AG09319 (cell line): ENCODE data around the gene ALX4.

Experiments
- DNase-seq: peaks from one replicate; pipeline ENCODE4 v3.0.0-alpha.2; 2010; ENCODE audit warnings: low read depth; ENCODE audit errors: extremely low read depth
- CTCF ChIP-seq: IDR thresholded peaks from 2 replicates; pipeline ENCODE4 v1.5.1; 2011; ENCODE audit warnings: low read depth, mild to moderate bottlenecking, inconsistent platforms, low read length, moderate library complexity

Gene ALX4

DNA sequence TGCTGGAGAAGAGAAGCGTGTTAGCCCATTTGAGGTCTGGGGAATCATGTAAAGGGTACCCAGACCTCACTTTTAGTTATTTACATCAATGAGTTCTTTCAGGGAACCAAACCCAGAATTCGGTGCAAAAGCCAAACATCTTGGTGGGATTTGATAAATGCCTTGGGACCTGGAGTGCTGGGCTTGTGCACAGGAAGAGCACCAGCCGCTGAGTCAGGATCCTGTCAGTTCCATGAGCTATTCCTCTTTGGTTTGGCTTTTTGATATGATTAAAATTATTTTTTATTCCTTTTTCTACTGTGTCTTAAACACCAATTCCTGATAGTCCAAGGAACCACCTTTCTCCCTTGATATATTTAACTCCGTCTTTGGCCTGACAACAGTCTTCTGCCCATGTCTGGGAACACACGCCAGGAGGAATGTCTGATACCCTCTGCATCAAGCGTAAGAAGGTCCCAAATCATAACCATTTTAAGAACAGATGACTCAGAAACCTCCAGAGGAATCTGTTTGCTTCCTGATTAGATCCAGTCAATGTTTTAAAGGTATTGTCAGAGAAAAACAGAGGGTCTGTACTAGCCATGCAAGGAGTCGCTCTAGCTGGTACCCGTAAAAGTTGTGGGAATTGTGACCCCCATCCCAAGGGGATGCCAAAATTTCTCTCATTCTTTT is 65.2 kb downstream of the ALX4 start:
- no peak for TF ChIP-seq CTCF
- no peak for DNase-seq

DNA sequence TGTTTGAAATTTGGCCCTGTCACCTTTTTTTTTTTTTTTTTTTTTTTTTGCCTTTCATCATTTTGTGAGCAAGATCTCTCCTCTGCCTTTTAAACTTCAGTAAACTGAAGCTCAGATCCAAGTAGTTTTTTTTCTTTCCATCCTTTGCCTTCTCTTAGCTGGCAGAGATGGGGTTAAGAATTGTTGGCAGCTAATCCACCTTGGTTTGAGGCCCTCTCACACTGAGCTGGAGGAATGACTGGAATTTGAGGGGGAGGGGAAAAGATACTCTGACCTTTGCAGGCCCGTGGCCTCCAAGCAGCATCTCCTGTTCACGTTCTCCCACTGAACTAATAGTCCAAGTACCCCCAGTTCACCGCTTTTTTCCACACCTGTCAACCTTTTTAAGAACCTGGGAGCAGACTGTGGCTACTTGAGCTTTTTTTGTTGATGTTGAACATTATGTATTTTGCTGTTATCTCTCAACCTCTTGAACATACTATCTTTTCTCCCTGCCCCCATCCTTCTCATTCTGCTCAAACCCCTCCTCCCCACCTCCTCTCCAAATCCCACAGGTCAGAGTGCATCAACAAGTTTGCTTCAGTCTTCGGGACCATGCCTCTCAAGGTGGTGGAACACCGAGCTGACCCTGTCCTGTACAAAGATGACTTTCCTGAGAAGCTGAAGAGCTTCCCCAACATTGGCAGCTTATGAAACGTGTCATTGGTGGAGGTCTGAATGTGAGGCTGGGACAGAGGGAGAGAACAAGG is 66.2 kb downstream of the ALX4 start:
- DNase-seq = no peak
- TF ChIP-seq CTCF = no peak

DNA sequence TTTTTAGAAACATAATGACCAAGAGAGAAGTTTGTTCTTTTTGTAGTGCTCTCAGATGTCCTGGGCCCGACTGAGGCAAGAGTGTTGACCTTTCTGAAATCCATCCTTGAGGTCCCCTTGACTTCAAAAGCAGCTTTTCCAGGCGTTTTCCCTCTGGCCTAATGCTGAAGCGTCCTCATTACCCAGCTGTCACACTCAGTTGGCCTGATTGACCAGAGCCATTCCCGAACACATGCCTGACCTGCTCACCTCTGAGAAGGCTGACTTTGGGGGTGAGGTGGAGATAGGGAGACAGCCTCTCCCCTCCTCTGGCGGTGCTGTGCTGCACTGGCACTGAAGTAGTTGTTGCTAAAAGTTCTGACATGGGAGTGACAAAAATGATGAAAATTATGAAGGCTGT is 66.9 kb downstream of the ALX4 start:
- no peak for DNase-seq
- no peak for TF ChIP-seq CTCF

DNA sequence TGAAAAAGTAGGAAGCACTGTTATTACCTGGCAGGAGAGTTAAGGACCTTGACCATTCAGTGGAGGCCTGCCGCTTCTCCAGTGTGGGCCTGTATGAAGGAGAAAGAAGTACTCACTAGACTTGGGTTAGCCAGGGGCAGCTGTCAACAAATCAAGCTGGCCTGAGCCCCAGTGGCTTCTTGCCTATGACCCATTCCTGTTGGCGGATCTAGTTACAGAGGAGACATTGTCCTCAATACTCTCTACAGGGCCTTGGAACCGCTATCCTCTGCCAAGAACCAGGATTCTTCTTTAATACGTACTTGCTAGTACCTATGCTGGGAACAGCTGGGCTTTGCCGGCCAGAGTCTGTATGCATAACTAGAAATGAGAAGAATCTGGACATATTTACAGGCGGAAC is 68.1 kb downstream of the ALX4 start:
- no peak for DNase-seq
- TF ChIP-seq CTCF = no peak

- no peak for DNase-seq
- no peak for TF ChIP-seq CTCF
Observed at GRCh38 chr11:44237156-44237555, 72.8 kb downstream of the ALX4 start.

GRCh38 chr11:44236296-44236695 is 73.6 kb downstream of the ALX4 start:
- TF ChIP-seq CTCF = no peak
- DNase-seq = no peak

DNA sequence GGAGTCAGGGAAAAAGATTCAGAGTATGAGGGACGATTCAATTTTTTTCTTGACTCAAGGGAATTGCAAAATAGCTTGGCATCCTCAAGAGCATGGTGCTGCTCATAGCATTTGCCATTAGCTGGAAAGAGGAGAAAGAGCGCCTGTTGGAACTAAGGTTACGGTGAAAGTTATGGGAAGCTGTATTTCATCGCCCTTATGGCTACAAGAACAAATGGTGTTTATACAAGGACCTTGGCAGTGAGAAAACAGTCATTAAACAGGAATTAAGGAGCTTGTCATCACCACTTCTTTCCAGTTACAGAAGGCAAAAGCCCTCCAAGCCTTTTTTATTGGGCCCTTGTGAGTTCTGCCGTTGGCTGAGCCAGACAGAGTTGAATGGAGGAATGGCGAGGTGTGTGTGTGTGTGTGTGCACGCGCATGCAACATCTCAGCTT is 74.2 kb downstream of the ALX4 start:
- no peak for DNase-seq

More for the DNA sequence above, 74.2 kb downstream of the ALX4 start:
- no peak for TF ChIP-seq CTCF
